Endothelial cell of umbilical vein (primary cell): ENCODE results near the gene SF3B1.

Experiments used
- EZH2 ChIP-seq: IDR thresholded peaks from 2 replicates; pipeline ENCODE4 v1.6.1; 2012; ENCODE audit warnings: borderline replicate concordance, low read depth, mild to moderate bottlenecking, moderate library complexity, low read length, inconsistent platforms; ENCODE audit not compliant: severe bottlenecking
- JUN ChIP-seq: IDR thresholded peaks from 2 replicates; pipeline ENCODE4 v1.6.1; 2011; ENCODE audit warnings: borderline replicate concordance, low read depth; ENCODE audit not compliant: insufficient read length, insufficient read depth
- POLR2A ChIP-seq: IDR thresholded peaks from 2 replicates; pipeline ENCODE4 v1.6.1; 2012; ENCODE audit warnings: low read depth, mild to moderate bottlenecking, control low read depth, low read length
- POLR2AphosphoS5 ChIP-seq: IDR thresholded peaks from 2 replicates; pipeline ENCODE4 v1.6.1; 2012; ENCODE audit warnings: low read depth, mild to moderate bottlenecking, control low read depth, low read length, moderate library complexity; ENCODE audit not compliant: insufficient read depth
- TF ChIP-seq, protein P1 (sequence below), 2 donors: IDR thresholded peaks; 1 replicate in 1 of 2; 2 replicates in 1 of 2; pipeline ENCODE4 v1.5.1; 2011; ENCODE audit warnings: low read length in 2 of 2, mild to moderate bottlenecking in 2 of 2, moderate library complexity in 2 of 2, control low read depth in 1 of 2, inconsistent platforms in 1 of 2, low read depth in 1 of 2; ENCODE audit not compliant: insufficient read depth in 1 of 2; ENCODE audit errors: extremely low read depth in 1 of 2
- TF ChIP-seq, protein P2 (sequence below): IDR thresholded peaks from 2 replicates; pipeline ENCODE4 v1.6.1; 2011; ENCODE audit not compliant: insufficient read depth, insufficient read length

DNA sequence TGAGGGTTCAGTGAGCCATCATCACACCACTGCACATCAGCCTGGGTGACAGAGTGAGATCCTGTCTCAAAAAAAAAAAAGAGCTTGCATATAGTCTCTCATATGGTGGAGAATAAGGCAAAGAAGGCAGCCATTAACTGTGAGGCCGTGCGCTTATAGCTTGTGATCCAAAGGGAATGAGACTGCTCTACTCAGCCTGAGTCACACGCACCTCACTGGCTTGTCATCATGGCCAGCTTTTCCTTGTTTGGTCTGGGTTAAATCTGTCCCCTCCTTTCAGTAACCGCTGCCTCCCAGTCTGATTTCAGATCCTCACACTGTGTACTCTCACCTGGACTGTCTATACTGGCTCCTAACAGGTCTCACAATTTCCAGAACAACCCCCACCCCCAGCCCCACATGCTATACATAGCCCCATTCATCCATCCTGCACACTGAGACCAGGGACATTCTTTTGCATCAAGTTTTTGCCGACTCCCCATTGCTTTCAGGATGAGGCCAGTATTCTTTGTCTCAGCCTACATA, 88.9 kb downstream of the SF3B1 start:
- TF ChIP-seq EZH2: no peak
- TF ChIP-seq, protein P1, sequence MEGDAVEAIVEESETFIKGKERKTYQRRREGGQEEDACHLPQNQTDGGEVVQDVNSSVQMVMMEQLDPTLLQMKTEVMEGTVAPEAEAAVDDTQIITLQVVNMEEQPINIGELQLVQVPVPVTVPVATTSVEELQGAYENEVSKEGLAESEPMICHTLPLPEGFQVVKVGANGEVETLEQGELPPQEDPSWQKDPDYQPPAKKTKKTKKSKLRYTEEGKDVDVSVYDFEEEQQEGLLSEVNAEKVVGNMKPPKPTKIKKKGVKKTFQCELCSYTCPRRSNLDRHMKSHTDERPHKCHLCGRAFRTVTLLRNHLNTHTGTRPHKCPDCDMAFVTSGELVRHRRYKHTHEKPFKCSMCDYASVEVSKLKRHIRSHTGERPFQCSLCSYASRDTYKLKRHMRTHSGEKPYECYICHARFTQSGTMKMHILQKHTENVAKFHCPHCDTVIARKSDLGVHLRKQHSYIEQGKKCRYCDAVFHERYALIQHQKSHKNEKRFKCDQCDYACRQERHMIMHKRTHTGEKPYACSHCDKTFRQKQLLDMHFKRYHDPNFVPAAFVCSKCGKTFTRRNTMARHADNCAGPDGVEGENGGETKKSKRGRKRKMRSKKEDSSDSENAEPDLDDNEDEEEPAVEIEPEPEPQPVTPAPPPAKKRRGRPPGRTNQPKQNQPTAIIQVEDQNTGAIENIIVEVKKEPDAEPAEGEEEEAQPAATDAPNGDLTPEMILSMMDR (IDR thresholded peaks at IDR 0.05; ENCODE audit: extremely low read depth in 1 of 2, insufficient read depth in 1 of 2, low read depth in 1 of 2, low read length in 2 of 2): no peak
- TF ChIP-seq POLR2A: no peak
- TF ChIP-seq, protein P2, sequence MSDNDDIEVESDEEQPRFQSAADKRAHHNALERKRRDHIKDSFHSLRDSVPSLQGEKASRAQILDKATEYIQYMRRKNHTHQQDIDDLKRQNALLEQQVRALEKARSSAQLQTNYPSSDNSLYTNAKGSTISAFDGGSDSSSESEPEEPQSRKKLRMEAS: no peak
- TF ChIP-seq POLR2AphosphoS5: no peak
- no peak for TF ChIP-seq JUN
